ENCODE data around the gene RNF150.
"Not testable (repeated sequence)": the region's sequence is repeated elsewhere in the genome, so short reads cannot be mapped to it uniquely, and the experiment has no call there.

The RNF150 gene

GRCh38 chr4:141133146-141133998 is at the start of gene RNF150:
Gene RNF150 (minus strand): TSS chr4:141133469.
- no CpG with 5 or more reads among the region's 50 CpGs for WGBS (ENCODE audit: insufficient coverage, insufficient read length)
- H3K4me1 ChIP-seq (ENCODE audit: control insufficient read depth, insufficient read depth, low read length), result peaks cover 1% of the 10 kb centered on the region; the same call in 1 of the 2 replicates
- H3K4me3 ChIP-seq (ENCODE audit: low read length), result peak within 1 kb of the TSS; percentile 79
- no peak within 1 kb of the TSS for H3K27ac ChIP-seq (ENCODE audit: low read length)
- DNase-seq (ENCODE audit: low read depth, low spot score), result peak; percentile 81
- peaks cover 6% of the 10 kb centered on the region; the same call in 1 of the 2 replicates for H3K27me3 ChIP-seq (ENCODE audit: control insufficient read depth, insufficient read depth, low read length)
- H3K9me3 ChIP-seq (ENCODE audit: control insufficient read depth, insufficient read depth, low read length), result no peaks in the 10 kb centered on the region
- H3K36me3 ChIP-seq (ENCODE audit: control insufficient read depth, insufficient read depth, low read length), result no peaks in the 10 kb centered on the region

- no CpG with 5 or more reads among the region's 2 CpGs for WGBS (ENCODE audit: insufficient coverage, insufficient read length)
Measured at GRCh38 chr4:141180991-141181761, 47.9 kb upstream of the RNF150 start.

GRCh38 chr4:141179474-141180373 is 46.5 kb upstream of the RNF150 start:
- no peak overlapping the region for H3K27ac ChIP-seq (ENCODE audit: low read length)
- no peak for DNase-seq (ENCODE audit: low read depth, low spot score)
- WGBS (ENCODE audit: insufficient coverage, insufficient read length), result no CpG with 5 or more reads among the region's 8 CpGs
- no peaks in the 10 kb centered on the region for H3K27me3 ChIP-seq (ENCODE audit: control insufficient read depth, insufficient read depth, low read length)
- no peaks in the 10 kb centered on the region for H3K4me1 ChIP-seq (ENCODE audit: control insufficient read depth, insufficient read depth, low read length)
- no peaks in the 10 kb centered on the region for H3K9me3 ChIP-seq (ENCODE audit: control insufficient read depth, insufficient read depth, low read length)
- no peaks in the 10 kb centered on the region for H3K36me3 ChIP-seq (ENCODE audit: control insufficient read depth, insufficient read depth, low read length)
- H3K4me3 ChIP-seq (ENCODE audit: low read length), result no peak overlapping the region

More at GRCh38 chr4:141180991-141181761, 47.9 kb upstream of the RNF150 start:
- no peak for DNase-seq (ENCODE audit: low read depth, low spot score)
- H3K4me1 ChIP-seq (ENCODE audit: control insufficient read depth, insufficient read depth, low read length), result no peaks in the 10 kb centered on the region
- H3K9me3 ChIP-seq (ENCODE audit: control insufficient read depth, insufficient read depth, low read length), result no peaks in the 10 kb centered on the region
- H3K36me3 ChIP-seq (ENCODE audit: control insufficient read depth, insufficient read depth, low read length), result no peaks in the 10 kb centered on the region
- H3K27ac ChIP-seq (ENCODE audit: low read length), result no peak overlapping the region
- H3K27me3 ChIP-seq (ENCODE audit: control insufficient read depth, insufficient read depth, low read length), result no peaks in the 10 kb centered on the region
- H3K4me3 ChIP-seq (ENCODE audit: low read length), result no peak overlapping the region

- DNase-seq (ENCODE audit: low read depth, low spot score), result no peak
- Histone ChIP-seq H3K27me3 (ENCODE audit: control insufficient read depth, insufficient read depth, low read length) (no peaks in the 10 kb centered on the region), H3K36me3 (ENCODE audit: control insufficient read depth, insufficient read depth, low read length) (no peaks in the 10 kb centered on the region), H3K27ac (ENCODE audit: low read length) (no peak overlapping the region), H3K9me3 (ENCODE audit: control insufficient read depth, insufficient read depth, low read length) (no peaks in the 10 kb centered on the region), H3K4me3 (ENCODE audit: low read length) (no peak overlapping the region), H3K4me1 (ENCODE audit: control insufficient read depth, insufficient read depth, low read length) (no peaks in the 10 kb centered on the region)
- WGBS (ENCODE audit: insufficient coverage, insufficient read length), result no CpG with 5 or more reads among the region's 1 CpG
Measured at GRCh38 chr4:141177171-141177570, 43.9 kb upstream of the RNF150 start.

GRCh38 chr4:141174457-141174856 is 41.2 kb upstream of the RNF150 start:
- no peaks in the 10 kb centered on the region for H3K27me3 ChIP-seq (ENCODE audit: control insufficient read depth, insufficient read depth, low read length)
- H3K4me1 ChIP-seq (ENCODE audit: control insufficient read depth, insufficient read depth, low read length), result no peaks in the 10 kb centered on the region
- no peaks in the 10 kb centered on the region for H3K36me3 ChIP-seq (ENCODE audit: control insufficient read depth, insufficient read depth, low read length)
- H3K4me3 ChIP-seq (ENCODE audit: low read length), result no peak overlapping the region
- no CpG with 5 or more reads among the region's 1 CpG for WGBS (ENCODE audit: insufficient coverage, insufficient read length)
- DNase-seq (ENCODE audit: low read depth, low spot score), result no peak
- H3K9me3 ChIP-seq (ENCODE audit: control insufficient read depth, insufficient read depth, low read length), result no peaks in the 10 kb centered on the region
- no peak overlapping the region for H3K27ac ChIP-seq (ENCODE audit: low read length)

GRCh38 chr4:141170671-141171070 is 37.4 kb upstream of the RNF150 start:
- H3K36me3 ChIP-seq (ENCODE audit: control insufficient read depth, insufficient read depth, low read length), result no peaks in the 10 kb centered on the region
- H3K4me1 ChIP-seq (ENCODE audit: control insufficient read depth, insufficient read depth, low read length), result no peaks in the 10 kb centered on the region
- H3K4me3 ChIP-seq (ENCODE audit: low read length), result no peak overlapping the region
- DNase-seq (ENCODE audit: low read depth, low spot score), result no peak
- no peak overlapping the region for H3K27ac ChIP-seq (ENCODE audit: low read length)
- no peaks in the 10 kb centered on the region for H3K9me3 ChIP-seq (ENCODE audit: control insufficient read depth, insufficient read depth, low read length)
- H3K27me3 ChIP-seq (ENCODE audit: control insufficient read depth, insufficient read depth, low read length), result no peaks in the 10 kb centered on the region
- WGBS (ENCODE audit: insufficient coverage, insufficient read length), result no CpG with 5 or more reads among the region's 3 CpGs

GRCh38 chr4:141169391-141169790 is 36.1 kb upstream of the RNF150 start:
- Histone ChIP-seq H3K4me1 (ENCODE audit: control insufficient read depth, insufficient read depth, low read length) (no peaks in the 10 kb centered on the region), H3K36me3 (ENCODE audit: control insufficient read depth, insufficient read depth, low read length) (no peaks in the 10 kb centered on the region), H3K4me3 (ENCODE audit: low read length) (no peak overlapping the region), H3K27ac (ENCODE audit: low read length) (no peak overlapping the region), H3K27me3 (ENCODE audit: control insufficient read depth, insufficient read depth, low read length) (no peaks in the 10 kb centered on the region), H3K9me3 (ENCODE audit: control insufficient read depth, insufficient read depth, low read length) (no peaks in the 10 kb centered on the region)
- no peak for DNase-seq (ENCODE audit: low read depth, low spot score)

- no CpG with 5 or more reads among the region's 5 CpGs for WGBS (ENCODE audit: insufficient coverage, insufficient read length)
Measured at GRCh38 chr4:141165001-141165400, 31.7 kb upstream of the RNF150 start.

GRCh38 chr4:141159027-141159426 is 25.8 kb upstream of the RNF150 start:
- H3K4me1 ChIP-seq (ENCODE audit: control insufficient read depth, insufficient read depth, low read length), result no peaks in the 10 kb centered on the region
- no peaks in the 10 kb centered on the region for H3K27me3 ChIP-seq (ENCODE audit: control insufficient read depth, insufficient read depth, low read length)
- WGBS (ENCODE audit: insufficient coverage, insufficient read length), result no CpG with 5 or more reads among the region's 1 CpG

More at GRCh38 chr4:141165001-141165400, 31.7 kb upstream of the RNF150 start:
- not testable (repeated sequence) for H3K27me3 ChIP-seq (ENCODE audit: control insufficient read depth, insufficient read depth, low read length); H3K4me1 ChIP-seq (ENCODE audit: control insufficient read depth, insufficient read depth, low read length); H3K27ac ChIP-seq (ENCODE audit: low read length); H3K9me3 ChIP-seq (ENCODE audit: control insufficient read depth, insufficient read depth, low read length); DNase-seq (ENCODE audit: low read depth, low spot score); H3K4me3 ChIP-seq (ENCODE audit: low read length); H3K36me3 ChIP-seq (ENCODE audit: control insufficient read depth, insufficient read depth, low read length)

GRCh38 chr4:141158219-141158618 is 24.9 kb upstream of the RNF150 start:
- Histone ChIP-seq H3K36me3 (ENCODE audit: control insufficient read depth, insufficient read depth, low read length) (no peaks in the 10 kb centered on the region), H3K4me3 (ENCODE audit: low read length) (no peak overlapping the region), H3K4me1 (ENCODE audit: control insufficient read depth, insufficient read depth, low read length) (no peaks in the 10 kb centered on the region), H3K27me3 (ENCODE audit: control insufficient read depth, insufficient read depth, low read length) (no peaks in the 10 kb centered on the region), H3K27ac (ENCODE audit: low read length) (no peak overlapping the region), H3K9me3 (ENCODE audit: control insufficient read depth, insufficient read depth, low read length) (no peaks in the 10 kb centered on the region)
- no peak for DNase-seq (ENCODE audit: low read depth, low spot score)

More at GRCh38 chr4:141159027-141159426, 25.8 kb upstream of the RNF150 start:
- no peak overlapping the region for H3K4me3 ChIP-seq (ENCODE audit: low read length)
- no peaks in the 10 kb centered on the region for H3K9me3 ChIP-seq (ENCODE audit: control insufficient read depth, insufficient read depth, low read length)
- DNase-seq (ENCODE audit: low read depth, low spot score), result no peak
- H3K27ac ChIP-seq (ENCODE audit: low read length), result no peak overlapping the region
- no peaks in the 10 kb centered on the region for H3K36me3 ChIP-seq (ENCODE audit: control insufficient read depth, insufficient read depth, low read length)

Measured in iPS DF 6.9 (cell line).